ENCODE results near the gene RPL34.

DNA sequence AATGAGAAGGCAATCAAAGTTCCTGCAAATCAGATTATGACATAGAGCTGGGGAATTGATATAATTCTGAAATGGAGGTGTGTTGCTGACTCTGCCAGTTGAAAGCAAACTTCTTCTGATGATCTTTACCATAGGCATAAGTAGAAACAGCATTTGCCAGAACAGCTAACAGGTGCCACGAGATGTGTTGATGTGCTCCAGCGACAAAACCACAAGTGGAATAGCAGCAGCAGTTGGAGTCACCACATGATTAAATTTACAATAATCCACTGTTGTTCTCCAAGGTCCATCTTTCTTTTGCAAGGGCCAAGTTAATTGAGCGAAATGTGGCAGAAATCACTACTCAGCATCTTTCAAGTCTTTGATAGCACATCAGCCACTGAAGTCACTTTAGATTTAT, 26.3 kb downstream of the RPL34 start:
- TF ChIP-seq EZH2phosphoT487 (IDR thresholded peaks at IDR 0.05; ENCODE audit: borderline replicate concordance, low read length) = no peak
- TF ChIP-seq, protein P1, sequence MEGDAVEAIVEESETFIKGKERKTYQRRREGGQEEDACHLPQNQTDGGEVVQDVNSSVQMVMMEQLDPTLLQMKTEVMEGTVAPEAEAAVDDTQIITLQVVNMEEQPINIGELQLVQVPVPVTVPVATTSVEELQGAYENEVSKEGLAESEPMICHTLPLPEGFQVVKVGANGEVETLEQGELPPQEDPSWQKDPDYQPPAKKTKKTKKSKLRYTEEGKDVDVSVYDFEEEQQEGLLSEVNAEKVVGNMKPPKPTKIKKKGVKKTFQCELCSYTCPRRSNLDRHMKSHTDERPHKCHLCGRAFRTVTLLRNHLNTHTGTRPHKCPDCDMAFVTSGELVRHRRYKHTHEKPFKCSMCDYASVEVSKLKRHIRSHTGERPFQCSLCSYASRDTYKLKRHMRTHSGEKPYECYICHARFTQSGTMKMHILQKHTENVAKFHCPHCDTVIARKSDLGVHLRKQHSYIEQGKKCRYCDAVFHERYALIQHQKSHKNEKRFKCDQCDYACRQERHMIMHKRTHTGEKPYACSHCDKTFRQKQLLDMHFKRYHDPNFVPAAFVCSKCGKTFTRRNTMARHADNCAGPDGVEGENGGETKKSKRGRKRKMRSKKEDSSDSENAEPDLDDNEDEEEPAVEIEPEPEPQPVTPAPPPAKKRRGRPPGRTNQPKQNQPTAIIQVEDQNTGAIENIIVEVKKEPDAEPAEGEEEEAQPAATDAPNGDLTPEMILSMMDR (conservative IDR thresholded peaks at IDR 0.05; ENCODE audit: low read depth, low read length) = no peak
